GM12878 (cell line): ENCODE results near the gene CRYGS.

Experiments used
- CEBPB ChIP-seq, 2 experiments: fragments of 150-350 bp in 1 of 2; IDR thresholded peaks; 2 replicates each; pipeline ENCODE4 v1.6.1; 2012 to 2014; ENCODE audit warnings: low read depth in 2 of 2, low read length in 2 of 2, borderline replicate concordance in 1 of 2, inconsistent platforms in 1 of 2
- CHD4 ChIP-seq: fragments of 200-600 bp; sonication (generic); IDR thresholded peaks from 2 replicates; pipeline ENCODE4 v1.6.1; 2016; ENCODE audit warnings: mild to moderate bottlenecking
- CTCF ChIP-seq, 3 experiments: IDR thresholded peaks in 2 of 3; conservative IDR thresholded peaks in 1 of 3; 2 replicates each; pipeline ENCODE4 v1.5.1; 2011; ENCODE audit warnings: low read depth in 3 of 3, low read length in 3 of 3, mild to moderate bottlenecking in 3 of 3, control low read depth in 2 of 3, moderate library complexity in 2 of 3, inconsistent platforms in 1 of 3, mixed read lengths in 1 of 3; ENCODE audit not compliant: control insufficient read depth in 2 of 3, insufficient read depth in 1 of 3; ENCODE audit errors: extremely low read depth in 1 of 3
- ELK1 ChIP-seq: IDR thresholded peaks from 2 replicates; pipeline ENCODE4 v1.6.1; 2012; ENCODE audit warnings: low read depth, low read length, improper control_type of control experiment
- FOXK2 ChIP-seq: fragments of 450-650 bp; IDR thresholded peaks from 2 replicates; pipeline ENCODE4 v1.6.1; 2017; ENCODE audit warnings: mild to moderate bottlenecking, moderate library complexity
- HDAC6 ChIP-seq: fragments of 200-600 bp; sonication (generic); IDR thresholded peaks from one replicate; pipeline ENCODE4 v1.8.0; 2017; ENCODE audit warnings: antibody characterized with exemption; ENCODE audit not compliant: unreplicated experiment
- JUND ChIP-seq: IDR thresholded peaks from 2 replicates; pipeline ENCODE4 v1.6.1; 2012; ENCODE audit warnings: low read depth, mild to moderate bottlenecking, low read length, improper control_type of control experiment, moderate library complexity
- MEF2A ChIP-seq: IDR thresholded peaks from 2 replicates; pipeline ENCODE4 v1.6.1; 2011; ENCODE audit warnings: low read depth, mild to moderate bottlenecking, low read length, moderate library complexity; ENCODE audit not compliant: insufficient read depth
- RCOR1 ChIP-seq: conservative IDR thresholded peaks from 2 replicates; pipeline ENCODE4 v1.6.1; 2012; ENCODE audit warnings: low read depth, low read length, improper control_type of control experiment
- USF2 ChIP-seq: IDR thresholded peaks from 2 replicates; pipeline ENCODE4 v1.6.1; 2011; ENCODE audit warnings: low read depth, low read length, improper control_type of control experiment, borderline replicate concordance

- TF ChIP-seq CTCF (IDR thresholded peaks at IDR 0.05 in 2 of 3, conservative IDR thresholded peaks at IDR 0.05 in 1 of 3; ENCODE audit: control insufficient read depth in 2 of 3, extremely low read depth in 1 of 3, insufficient read depth in 1 of 3, low read depth in 3 of 3, low read length in 3 of 3) (no peak), USF2 (no peak), MEF2A (no peak), JUND (no peak), FOXK2 (no peak), HDAC6 (no peak), CHD4 (no peak), ELK1 (no peak), CEBPB (IDR thresholded peaks at IDR 0.05; ENCODE audit: borderline replicate concordance in 1 of 2, low read depth in 2 of 2, low read length in 2 of 2) (no peak), RCOR1 (no peak)
Observed at GRCh38 chr3:186583831-186584230, 39.7 kb upstream of the CRYGS start.
